Measurements from ENCODE around the gene GIT2. TPM values are rescaled to one million over a fixed set of nuclear protein-coding genes. Genes with fewer than 3 reads are reported as not detected.
A peak's percentile ranks its signal among the peaks of the same experiment; 100 is the strongest.
"Not testable (repeated sequence)": the region's sequence is repeated elsewhere in the genome, so short reads cannot be mapped to it uniquely, and the experiment has no call there.

GIT2 gene
- total RNA-seq, 1 donor from 2014 or later: 30.4 TPM

DNA sequence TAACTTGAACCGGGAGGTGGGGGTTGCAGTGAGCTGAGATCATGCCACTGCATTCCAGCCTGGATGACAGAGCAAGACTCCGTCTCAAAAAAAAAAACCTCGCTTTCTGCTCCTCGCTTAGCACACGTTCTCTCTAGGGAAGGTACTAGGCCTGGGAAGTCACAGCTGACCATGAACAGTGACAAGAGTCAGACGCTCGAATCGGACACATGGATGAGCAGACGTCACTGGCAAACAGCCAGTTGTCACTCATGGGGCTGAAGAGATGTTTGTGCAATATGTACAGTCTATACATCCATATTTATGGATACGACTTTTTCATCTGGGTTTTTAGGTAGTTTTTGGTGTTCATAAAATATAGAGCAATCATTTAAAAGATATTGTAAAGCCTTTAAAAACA, 76.7 kb downstream of the GIT2 start:
- DNase-seq: no peak

- no peak for DNase-seq
These were observed 80.1 kb downstream of the GIT2 start for GRCh38 chr12:109916045-109916444.

- DNase-seq: no peak
These were observed 80.8 kb downstream of the GIT2 start for GRCh38 chr12:109915171-109916040.

DNA sequence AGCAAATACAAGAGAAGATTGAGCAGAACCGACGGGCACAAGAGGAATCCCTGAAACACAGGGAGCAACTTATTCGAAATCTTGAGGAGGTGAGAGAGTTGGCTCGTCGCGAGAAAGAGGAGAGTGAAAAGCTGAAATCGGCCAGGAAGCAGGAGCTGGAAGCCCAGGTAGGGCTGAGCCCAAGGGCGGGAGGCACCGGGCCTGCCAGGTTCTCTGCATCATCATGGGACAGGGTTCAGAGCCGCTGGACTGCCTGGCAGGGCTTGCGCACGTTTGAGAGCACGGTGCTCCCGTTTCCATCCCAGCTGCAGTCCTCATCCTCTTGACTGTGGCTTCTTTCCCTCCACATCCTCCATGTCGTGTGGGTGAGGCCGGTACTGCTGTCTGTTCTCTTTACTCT, 81.7 kb downstream of the GIT2 start:
- no peak for DNase-seq

- no peak for DNase-seq
These were observed 83.3 kb downstream of the GIT2 start for GRCh38 chr12:109912855-109913321.

DNA sequence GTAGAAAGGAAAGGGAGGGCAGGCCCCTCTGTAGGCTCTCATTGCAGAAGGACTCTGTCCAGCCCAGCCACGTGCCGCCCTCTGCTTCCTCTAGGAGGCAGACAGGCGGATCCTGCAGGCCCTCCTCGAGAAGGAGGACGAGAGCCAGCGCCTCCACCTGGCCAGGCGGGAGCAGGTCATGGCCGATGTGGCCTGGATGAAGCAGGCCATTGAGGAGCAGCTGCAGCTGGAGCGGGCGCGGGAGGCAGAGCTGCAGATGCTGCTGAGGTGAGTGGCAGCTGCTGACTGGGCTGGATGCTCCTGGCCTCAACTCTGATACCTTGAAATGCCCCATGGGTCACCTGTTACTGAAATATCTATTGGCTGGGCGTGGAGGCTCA, 85.2 kb downstream of the GIT2 start:
- DNase-seq: no peak

- DNase-seq: no peak
These were observed 85.8 kb downstream of the GIT2 start for GRCh38 chr12:109910254-109910968.

DNA sequence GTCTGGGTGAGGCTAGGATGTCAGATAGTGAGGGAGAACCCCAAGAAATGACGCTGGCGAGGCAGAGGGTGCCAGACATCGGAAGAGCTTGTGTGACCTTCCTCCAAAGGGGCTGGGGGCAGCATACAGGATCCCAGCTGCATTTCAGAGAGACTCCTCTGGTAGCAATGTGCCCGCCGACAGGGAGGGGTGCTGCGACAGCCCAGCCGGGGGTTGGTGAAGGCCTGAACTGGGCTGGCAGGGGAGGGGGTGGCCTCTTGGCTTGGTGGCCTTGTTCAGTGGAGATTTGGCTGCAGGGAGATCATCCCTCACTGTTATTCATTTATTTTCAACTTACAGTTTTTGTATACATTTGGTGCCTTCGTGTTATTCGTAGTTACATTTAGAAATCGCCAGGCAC, 90.9 kb downstream of the GIT2 start:
- no peak for DNase-seq

GRCh38 chr12:109902891-109903418, 93.2 kb downstream of the GIT2 start:
- DNase-seq: no peak

DNA sequence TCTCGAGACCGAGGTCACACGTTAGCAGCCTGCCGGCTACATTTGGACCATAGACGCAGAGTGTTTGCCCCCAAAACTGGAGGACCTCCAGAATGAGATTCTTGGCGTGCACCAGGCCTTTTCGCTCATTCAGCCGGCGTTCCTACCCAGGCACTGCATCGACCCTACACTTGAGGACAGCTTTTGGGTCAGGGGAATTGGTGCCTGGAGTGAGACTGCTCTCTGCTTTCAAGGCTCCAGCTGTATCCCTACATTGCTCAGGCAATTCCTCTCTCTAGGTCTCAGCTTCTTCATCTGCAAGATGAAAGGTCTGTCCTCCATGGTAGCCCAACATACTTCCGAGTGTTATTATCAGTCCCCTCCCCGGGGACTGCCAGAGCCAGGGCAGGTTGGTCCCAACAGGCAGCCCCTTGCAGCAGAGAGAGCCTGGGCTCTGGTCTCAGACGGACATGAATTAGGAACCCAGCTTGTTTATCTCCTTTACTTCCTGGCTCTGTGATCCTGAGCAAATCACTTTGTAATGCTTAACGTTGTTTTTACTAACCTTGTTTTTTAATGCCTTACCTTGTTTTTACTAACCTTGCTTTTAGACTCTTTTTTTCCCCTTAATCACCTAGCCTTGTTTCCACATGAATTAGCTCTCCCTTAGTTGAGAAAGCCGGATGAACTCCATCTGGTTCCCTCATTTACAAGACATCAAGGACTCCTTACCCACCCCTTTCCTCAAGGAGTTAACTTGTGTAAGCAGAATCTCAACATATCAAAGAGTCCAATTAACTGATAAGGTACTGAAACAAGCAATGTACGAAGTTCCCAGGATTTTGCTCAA, 95.2 kb downstream of the GIT2 start:
- DNase-seq: no peak

DNA sequence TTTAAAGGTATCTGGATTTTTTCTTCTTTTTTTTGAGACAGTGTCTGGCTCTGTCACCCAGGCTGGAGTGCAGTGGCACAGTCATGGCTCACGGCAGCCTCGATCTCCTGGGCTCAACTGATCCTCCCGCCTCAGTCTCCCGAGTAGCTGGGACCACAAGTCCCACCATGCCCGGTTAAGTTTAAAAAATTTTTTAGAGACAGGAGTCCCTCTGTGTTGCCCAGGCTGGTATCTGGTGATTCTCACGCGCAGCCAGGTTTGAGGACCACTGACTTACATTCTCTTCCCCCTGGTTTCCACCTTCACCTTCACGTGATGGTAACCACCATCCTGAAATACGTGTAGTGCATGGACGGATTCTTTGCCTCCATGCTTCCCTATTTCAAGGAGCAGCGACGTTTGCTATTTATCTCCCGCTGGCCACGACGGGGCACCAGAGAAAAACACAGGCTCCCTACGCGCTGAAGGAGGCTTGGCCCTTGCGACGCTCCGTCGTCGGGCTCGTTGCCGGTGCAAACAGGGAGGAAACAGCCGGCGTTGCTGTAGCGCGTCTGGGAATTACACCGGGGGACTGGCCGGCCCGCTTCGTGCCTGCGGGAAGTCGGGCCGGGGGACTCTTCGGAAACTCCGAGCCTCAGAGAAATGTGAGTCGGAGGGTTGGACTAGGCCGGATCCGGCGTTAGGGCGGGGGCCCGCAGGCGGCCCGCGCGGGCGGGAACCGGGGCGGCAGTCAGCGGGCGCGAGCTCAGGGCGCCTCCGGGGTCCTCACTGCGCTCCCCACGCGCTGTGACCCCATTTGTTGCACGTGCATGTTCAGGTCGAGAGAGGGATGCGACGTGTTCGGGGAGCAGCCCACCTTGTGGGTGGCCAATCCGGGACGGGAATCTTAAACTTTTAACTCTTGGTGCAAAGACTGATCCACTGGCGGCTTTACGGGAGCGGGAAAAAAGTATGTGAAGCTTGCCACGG, 96.1 kb downstream of the GIT2 start, which contains the start of gene TCHP:
TSS of gene TCHP (plus strand) at position 492 of the 969 bp plus-strand sequence. CDS start 2,753 bp downstream, outside the sequence.
- DNase-seq: peak; percentile 87

DNA sequence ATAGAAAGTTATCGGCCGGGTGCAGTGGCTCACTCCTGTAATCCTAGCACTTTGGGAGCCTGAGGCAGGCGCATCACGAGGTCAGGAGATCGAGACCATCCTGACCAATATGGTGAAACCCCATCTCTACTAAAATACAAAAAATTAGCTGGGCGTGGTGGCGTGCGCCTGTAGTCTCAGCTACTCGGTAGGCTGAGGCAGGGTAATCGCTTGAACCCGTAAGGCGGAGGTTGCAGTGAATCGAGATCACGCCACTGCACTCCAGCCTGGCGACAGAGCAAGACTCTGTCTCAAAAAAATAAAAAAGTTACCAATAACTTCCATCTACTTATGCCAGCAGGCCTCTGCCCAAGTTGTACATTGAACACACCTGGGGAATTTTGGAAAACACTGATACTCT, 96.8 kb downstream of the GIT2 start:
- not testable (repeated sequence) for DNase-seq

DNA sequence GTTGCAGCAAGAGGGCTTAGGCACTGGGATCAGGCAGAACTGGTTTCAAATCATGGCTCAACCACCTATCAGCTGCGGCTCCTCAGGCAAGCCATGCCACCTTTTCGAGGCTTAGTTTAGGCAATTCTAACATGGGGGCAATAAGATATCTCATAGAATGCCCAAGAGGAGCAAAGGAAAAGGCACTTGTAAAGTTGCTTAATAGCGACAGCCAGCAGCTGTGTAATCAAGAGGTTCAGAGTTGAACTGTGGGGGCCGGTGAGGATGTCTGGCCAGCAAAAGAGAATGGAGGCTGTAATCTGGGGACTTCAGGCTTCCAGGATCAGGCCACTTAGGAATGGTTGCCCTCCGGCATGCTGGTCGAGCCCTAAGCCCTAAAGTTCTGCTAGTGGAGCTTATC, 99.1 kb downstream of the GIT2 start:
- DNase-seq: no peak

DNA sequence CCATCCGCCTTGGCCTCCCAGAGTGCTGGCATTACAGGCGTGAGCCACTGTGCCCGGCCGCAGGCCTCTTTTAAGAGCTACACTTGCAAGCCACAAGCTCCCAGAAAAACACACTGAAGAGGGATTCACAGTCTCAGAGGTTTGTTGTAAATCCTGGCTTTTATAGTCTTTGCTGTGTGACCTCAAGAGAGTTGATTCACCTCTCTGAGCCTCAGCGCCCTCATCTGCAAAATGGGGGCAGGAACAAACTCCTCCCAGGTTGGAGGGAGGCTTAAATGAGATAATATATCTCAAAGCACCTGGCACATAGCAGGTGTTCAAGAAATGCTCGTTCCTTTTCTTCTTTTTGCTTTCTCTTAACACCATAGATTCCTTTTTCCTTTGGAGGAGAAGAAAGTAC, 100.0 kb downstream of the GIT2 start:
- DNase-seq: no peak

- no peak for DNase-seq
These were observed 101.2 kb downstream of the GIT2 start for GRCh38 chr12:109894939-109895338.

- DNase-seq: no peak
These were observed 102.7 kb downstream of the GIT2 start for GRCh38 chr12:109893261-109893995.

GRCh38 chr12:109892748-109893147, 103.4 kb downstream of the GIT2 start:
- DNase-seq: no peak

DNA sequence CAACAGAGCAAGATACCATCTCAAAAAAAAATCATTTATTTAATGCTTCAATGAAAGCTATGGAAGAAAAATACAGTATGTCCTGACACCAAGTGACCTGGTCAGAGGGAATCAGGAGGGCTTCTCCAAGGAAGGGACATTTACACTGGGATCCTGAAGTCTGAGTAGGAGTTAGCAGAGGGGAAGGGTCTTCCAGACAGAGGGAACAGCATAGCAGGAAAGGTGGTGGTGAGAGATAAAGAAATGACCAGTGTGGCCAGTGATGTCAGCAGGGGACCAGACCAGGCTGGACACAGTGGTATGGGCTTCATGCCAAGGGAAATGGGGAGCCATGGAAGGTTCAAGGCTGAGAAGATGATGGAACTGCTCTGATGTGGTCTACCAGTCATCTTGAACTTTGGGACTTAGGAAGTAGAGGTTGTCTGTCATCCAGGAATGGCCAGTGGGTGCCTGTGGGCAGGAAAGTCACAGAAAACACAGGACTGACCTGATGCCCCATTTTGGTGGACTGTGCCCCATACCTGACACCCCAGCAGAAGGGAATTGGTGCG, 103.9 kb downstream of the GIT2 start:
- DNase-seq: no peak

DNA sequence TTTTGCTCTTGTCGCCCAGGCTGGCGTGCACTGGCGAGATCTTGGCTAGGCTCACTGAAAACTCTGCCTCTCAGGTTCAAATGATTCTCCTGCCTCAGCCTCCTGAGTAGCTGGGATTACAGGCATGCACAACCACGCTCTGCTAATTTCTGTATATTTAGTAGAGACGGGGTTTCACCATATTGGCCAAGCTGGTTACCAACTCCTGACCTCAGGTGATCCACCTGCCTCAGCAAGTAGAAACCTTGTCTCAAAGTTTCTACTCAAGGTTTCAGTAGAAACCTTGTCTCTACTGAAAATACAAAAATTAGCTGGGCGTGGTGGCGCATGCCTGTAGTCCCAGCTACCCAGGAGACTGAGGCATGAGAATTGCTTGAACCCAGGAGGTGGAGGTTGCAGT, 104.4 kb downstream of the GIT2 start:
- not testable (repeated sequence) for DNase-seq

DNA sequence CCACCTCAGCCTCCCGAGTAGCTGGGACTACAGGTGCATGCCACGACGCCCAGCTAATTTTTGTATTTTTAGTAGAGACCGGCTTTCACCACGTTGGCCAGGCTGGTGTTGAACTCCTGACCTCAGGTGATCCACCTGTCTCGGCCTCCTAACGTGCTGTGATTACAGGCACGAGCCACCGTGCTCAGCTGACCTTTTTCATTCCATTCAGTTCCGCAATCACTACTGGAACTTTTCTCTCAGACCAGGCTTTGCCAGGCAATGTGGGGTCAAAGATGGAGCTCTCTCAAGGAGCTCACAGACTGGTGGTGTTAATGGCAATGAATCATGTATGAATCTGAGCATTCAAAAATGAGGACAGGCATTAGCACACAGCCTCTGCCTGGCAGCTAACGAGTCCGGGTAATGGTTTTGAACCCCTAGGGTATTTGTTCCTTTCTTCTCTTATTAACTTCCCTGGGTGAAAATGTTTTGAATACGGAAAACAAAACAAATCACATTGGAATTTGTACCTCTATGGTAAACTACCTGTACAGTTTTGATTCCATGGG, 105.5 kb downstream of the GIT2 start:
- no peak for DNase-seq
